ENCODE results near the gene SLC25A1. TPM values are rescaled to one million over a fixed set of nuclear protein-coding genes. Genes with fewer than 3 reads are reported as not detected.

SLC25A1 gene
- total RNA-seq, 1 experiment from 2014 or later: 151 TPM

- Histone ChIP-seq H3K4me1 (ENCODE audit: insufficient read depth, low read length) (no peaks in the 10 kb centered on the region; the same call in 1 of the 2 replicates), H2BK12ac (ENCODE audit: insufficient read length, low read depth, low read length) (no peak overlapping the region), H3K23ac (ENCODE audit: insufficient read length, low read depth, low read length) (no peak overlapping the region), H2BK120ac (ENCODE audit: low read depth, low read length, poor library complexity, severe bottlenecking) (no peak overlapping the region), H2AK5ac (ENCODE audit: insufficient read length, low read length) (no peak overlapping the region), H3K9me3 (ENCODE audit: control insufficient read depth, low read depth, low read length) (no peaks in the 10 kb centered on the region), H3K9ac (ENCODE audit: extremely low read depth, insufficient read length, low read length) (no peak overlapping the region), H4K20me1 (ENCODE audit: control insufficient read depth, insufficient read depth, insufficient read length) (no peaks in the 10 kb centered on the region), H2BK20ac (ENCODE audit: low read depth, low read length, poor library complexity, severe bottlenecking) (no peak overlapping the region), H4K91ac (ENCODE audit: insufficient read length, low read depth, low read length) (no peak overlapping the region), H3K27ac (ENCODE audit: insufficient read length, low read depth, low read length) (no peak overlapping the region), H2BK5ac (ENCODE audit: insufficient read length, low read length) (no peak overlapping the region), H3K27me3 (ENCODE audit: insufficient read depth, low read length) (peaks cover 4% of the 10 kb centered on the region; the same call in 1 of the 2 replicates), H3K56ac (ENCODE audit: insufficient read length, low read depth, low read length) (no peak overlapping the region), H4K5ac (ENCODE audit: insufficient read length, low read depth, low read length) (no peak overlapping the region), H2AFZ (ENCODE audit: low read length) (no peak overlapping the region), H3K18ac (ENCODE audit: insufficient read length, low read depth, low read length) (no peak overlapping the region), H3K14ac (ENCODE audit: insufficient read depth, low read length) (no peak overlapping the region), H3K79me1 (ENCODE audit: insufficient read depth, low read depth, low read length, poor library complexity, severe bottlenecking) (peaks cover 6% of the 10 kb centered on the region), H4K8ac (replicated peaks; ENCODE audit: insufficient read length, low read depth, low read length) (no peak overlapping the region), H2BK15ac (ENCODE audit: low read depth, low read length) (no peak overlapping the region), H3K4ac (ENCODE audit: low read depth, low read length) (no peak overlapping the region), H3T11ph (ENCODE audit: low read length) (no peak overlapping the region), H3K79me2 (ENCODE audit: insufficient read depth, low read length) (peaks cover 10% of the 10 kb centered on the region; the same call in 1 of the 2 replicates), H3K4me2 (ENCODE audit: insufficient read depth, insufficient read length, low read length) (no peak overlapping the region), H3K23me2 (ENCODE audit: insufficient read length, low read depth, low read length, poor library complexity, severe bottlenecking) (peaks cover 15% of the 10 kb centered on the region)
- no CpG with 5 or more reads among the region's 17 CpGs for WGBS (ENCODE audit: extremely low coverage, insufficient read length, low lambda C conversion rate)
- peaks cover 72% of the 10 kb centered on the region for H3K27me3 Mint-ChIP-seq (ENCODE audit: low read depth)
- peak; percentile 34 for TF ChIP-seq CTCF (conservative IDR thresholded peaks at IDR 0.05)
- H3K4me1 Mint-ChIP-seq: peaks cover 24 to 36% of the 10 kb centered on the region in 2 experiments
- peak overlapping the region; percentile 8 to 18; a peak in 2 of 5 replicates for H3K4me3 Mint-ChIP-seq
- peak; percentile 42 for DNase-seq
- no peak overlapping the region for H3K27ac Mint-ChIP-seq
- H3K9me3 Mint-ChIP-seq: no peaks in the 10 kb centered on the region
- peaks cover 0 to 7% (median 4%) of the 10 kb centered on the region in 3 experiments; a peak in 3 of 7 replicates for H3K36me3 Mint-ChIP-seq (ENCODE audit: insufficient read depth in 1 of 3, low read depth in 3 of 3)
These were observed 10.2 kb downstream of the SLC25A1 start for GRCh38 chr22:19168088-19168890.

All from H9 (cell line).